SH-SY5Y (cell line): Measurements from ENCODE around the gene KISS1.

Experiments
- GATA2 ChIP-seq: IDR thresholded peaks from 2 replicates; pipeline ENCODE4 v1.6.1; 2011; ENCODE audit warnings: mild to moderate bottlenecking, low read depth, low read length
- GATA3 ChIP-seq: IDR thresholded peaks from 2 replicates; pipeline ENCODE4 v1.6.1; 2011; ENCODE audit warnings: low read depth, mild to moderate bottlenecking, low read length, moderate library complexity

- TF ChIP-seq GATA2 (no peak), GATA3 (no peak)
Observed at GRCh38 chr1:204230211-204230610, 33.9 kb upstream of the KISS1 start.
